ENCODE results near the gene EDRF1.

GRCh38 chr10:125779403-125780327 is 60.2 kb downstream of the EDRF1 start:
- TF ChIP-seq, protein P1, sequence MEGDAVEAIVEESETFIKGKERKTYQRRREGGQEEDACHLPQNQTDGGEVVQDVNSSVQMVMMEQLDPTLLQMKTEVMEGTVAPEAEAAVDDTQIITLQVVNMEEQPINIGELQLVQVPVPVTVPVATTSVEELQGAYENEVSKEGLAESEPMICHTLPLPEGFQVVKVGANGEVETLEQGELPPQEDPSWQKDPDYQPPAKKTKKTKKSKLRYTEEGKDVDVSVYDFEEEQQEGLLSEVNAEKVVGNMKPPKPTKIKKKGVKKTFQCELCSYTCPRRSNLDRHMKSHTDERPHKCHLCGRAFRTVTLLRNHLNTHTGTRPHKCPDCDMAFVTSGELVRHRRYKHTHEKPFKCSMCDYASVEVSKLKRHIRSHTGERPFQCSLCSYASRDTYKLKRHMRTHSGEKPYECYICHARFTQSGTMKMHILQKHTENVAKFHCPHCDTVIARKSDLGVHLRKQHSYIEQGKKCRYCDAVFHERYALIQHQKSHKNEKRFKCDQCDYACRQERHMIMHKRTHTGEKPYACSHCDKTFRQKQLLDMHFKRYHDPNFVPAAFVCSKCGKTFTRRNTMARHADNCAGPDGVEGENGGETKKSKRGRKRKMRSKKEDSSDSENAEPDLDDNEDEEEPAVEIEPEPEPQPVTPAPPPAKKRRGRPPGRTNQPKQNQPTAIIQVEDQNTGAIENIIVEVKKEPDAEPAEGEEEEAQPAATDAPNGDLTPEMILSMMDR (conservative IDR thresholded peaks at IDR 0.05), result no peak
- TF ChIP-seq ZFX (IDR thresholded peaks at IDR 0.05), result no peak
